ENCODE measurements around the gene SCN9A.
"Not testable (repeated sequence)": the region's sequence is repeated elsewhere in the genome, so short reads cannot be mapped to it uniquely, and the experiment has no call there.

DNA sequence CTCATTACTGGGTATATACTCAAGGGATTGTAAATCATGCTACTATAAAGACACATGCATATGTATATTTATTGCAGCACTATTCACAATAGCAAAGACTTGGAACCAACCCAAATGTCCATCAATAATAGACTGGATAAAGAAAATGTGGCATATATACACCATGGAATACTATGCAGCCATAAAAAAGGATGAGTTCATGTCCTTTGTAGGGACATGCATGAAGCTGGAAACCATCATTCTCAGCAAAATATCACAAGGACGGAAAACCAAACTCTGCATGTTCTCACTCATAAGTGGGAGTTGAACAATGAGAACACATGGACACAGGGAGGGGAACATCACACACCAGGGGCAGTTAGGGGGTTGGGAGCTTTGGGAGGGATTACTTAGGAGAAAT, 169.6 kb downstream of the SCN9A start:
- not testable (repeated sequence) for TF ChIP-seq CTCF, POLR2A (IDR thresholded peaks at IDR 0.05)

Measured in lower leg skin (tissue), 3 donors.